Measurements from ENCODE around the gene MOV10L1.
A peak's percentile ranks its signal among the peaks of the same experiment; 100 is the strongest.

MOV10L1 gene

DNA sequence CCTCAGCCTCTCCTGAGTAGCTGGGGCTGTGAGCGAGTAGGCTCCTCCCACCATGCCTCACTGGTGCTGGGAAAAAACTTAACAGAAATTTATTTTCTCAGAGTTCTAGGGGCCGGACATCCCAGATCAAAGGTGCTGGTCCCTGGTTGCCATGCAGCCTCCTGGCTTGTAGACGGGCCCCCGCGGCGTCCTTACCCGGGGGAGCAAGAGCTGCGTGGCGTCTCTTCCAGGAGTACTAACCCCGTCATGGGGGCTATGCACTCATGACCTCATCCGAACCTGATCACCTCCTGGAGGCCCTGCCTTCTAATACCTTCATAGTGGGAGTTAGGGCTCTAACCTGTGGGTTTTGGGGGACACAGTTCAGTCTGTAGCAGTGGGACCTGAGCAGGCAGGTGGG lies 98.5 kb downstream of the MOV10L1 start:
- DNase-seq (ENCODE audit: low read depth, low spot score), result no peak

GRCh38 chr22:50189184-50189848 lies 99.5 kb downstream of the MOV10L1 start:
- no peak for DNase-seq (ENCODE audit: low read depth, low spot score)

GRCh38 chr22:50189849-50190181 lies 100.0 kb downstream of the MOV10L1 start:
- DNase-seq (ENCODE audit: low read depth, low spot score), result no peak

DNA sequence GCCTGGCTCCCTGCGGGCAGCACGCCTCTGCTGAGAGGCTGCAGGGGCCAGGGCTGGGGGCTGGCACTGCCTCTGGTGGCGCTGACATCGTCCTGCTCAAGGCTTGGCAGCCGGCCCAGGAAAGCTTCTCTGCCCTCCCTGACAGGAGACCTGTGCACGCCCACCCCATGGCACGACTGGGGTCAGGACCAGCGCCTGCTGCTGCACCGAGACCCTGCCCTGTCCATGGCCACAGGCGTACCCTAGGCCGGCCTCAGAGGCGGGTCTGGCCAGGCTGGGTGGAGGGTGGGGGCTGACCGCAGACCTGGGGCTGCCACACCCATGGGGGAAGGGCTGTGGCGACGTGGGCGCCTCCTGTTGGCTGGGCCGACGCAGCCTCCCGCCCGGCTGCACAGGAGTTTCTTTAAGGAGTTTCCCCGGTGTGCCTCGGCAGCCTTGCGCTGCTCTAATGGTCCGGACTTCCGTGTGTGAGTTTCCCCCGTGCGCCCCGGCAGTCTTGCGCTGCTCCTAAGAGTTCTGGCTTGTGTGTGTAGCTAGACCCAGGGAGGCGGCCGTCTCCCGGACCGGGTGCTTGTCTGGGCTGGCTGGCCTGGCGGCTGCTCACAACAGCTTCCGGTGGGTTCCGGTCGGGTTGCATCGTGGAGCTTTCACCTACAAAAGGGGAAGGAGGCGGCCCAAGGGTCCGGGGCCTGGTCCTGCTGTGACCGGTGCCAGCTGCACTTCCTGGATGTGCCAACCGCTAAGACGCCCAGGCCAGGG lies 100.6 kb downstream of the MOV10L1 start:
- peak; percentile 53 for DNase-seq (ENCODE audit: low read depth, low spot score)

DNA sequence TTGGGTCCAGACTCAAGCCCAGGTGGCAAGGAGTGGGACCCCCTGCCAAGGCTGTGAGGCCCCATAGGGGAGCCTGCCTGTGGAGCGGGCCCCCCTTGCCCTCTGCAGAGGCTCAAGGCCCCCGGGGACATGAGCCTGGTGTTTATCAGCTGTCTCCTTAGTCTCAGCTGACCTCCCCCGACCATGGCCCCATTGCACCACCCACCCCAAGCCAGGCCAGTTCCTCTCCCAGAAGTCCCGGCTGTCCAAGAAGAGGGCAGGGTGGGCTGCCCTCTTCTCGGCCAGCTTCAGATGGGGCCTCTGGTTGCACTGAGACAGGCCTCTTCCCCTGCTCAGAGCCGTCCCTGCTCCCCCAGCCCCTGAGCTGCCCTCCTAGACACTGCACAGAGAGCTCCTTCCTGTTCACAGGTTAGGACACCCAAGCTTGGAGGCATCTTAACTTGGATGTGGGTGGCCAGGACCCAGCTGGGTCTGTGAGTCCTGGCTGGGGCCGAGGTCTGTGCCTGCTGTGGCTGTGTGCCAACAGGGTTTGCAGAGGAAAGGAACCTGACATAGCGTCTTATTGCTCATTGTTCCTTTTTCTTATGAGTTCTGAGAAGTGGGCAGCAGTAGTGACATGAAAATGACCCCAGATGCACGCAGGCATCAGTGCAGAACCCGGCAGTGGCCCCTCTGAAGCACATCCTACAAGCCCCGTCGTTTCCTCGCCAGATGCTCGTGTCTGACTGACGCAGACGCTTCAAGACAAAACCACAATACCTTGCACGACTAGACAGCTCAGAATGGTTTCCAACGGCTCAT lies 101.3 kb downstream of the MOV10L1 start:
- DNase-seq (ENCODE audit: low read depth, low spot score), result peak; percentile 59

DNA sequence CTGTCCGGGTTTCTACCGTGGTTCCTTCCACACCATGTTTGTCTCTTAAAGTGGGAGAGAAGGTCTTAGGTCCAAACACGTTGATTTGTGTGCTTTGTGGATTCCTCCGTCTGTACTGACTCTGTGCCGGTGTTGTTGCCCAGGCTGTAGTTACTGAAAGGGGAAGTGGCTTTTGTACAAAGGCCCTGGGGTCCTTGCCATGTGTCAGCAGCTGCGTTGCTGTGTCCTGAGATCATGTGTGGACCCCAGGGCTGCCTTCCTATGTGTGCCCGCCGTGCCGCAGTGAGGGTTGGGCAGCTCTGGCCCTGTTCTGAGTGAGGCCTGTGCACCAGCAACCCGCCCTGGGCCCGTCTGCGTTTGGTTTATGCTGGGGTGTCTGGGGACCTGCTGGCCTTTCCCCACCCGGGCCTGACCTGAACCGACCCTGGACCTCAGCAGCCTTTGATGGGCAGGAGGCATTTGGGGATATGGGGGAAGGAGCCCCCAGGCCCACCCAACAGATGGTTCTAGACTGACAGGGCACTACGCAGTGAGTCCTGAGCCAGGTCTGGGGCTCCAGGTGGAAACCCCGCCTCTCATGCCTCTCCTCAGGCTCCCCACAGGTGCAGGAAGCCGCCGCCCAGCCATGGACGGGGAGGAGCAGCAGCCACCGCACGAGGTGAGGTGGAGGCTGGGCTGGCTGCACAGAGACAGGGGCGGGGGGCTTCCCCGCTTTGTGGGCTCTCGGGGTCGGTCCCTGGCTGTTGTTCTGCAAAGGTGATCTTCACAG lies 102.8 kb downstream of the MOV10L1 start:
- no peak for DNase-seq (ENCODE audit: low read depth, low spot score)

GRCh38 chr22:50193621-50194020 lies 103.8 kb downstream of the MOV10L1 start:
- DNase-seq (ENCODE audit: low read depth, low spot score), result no peak

DNA sequence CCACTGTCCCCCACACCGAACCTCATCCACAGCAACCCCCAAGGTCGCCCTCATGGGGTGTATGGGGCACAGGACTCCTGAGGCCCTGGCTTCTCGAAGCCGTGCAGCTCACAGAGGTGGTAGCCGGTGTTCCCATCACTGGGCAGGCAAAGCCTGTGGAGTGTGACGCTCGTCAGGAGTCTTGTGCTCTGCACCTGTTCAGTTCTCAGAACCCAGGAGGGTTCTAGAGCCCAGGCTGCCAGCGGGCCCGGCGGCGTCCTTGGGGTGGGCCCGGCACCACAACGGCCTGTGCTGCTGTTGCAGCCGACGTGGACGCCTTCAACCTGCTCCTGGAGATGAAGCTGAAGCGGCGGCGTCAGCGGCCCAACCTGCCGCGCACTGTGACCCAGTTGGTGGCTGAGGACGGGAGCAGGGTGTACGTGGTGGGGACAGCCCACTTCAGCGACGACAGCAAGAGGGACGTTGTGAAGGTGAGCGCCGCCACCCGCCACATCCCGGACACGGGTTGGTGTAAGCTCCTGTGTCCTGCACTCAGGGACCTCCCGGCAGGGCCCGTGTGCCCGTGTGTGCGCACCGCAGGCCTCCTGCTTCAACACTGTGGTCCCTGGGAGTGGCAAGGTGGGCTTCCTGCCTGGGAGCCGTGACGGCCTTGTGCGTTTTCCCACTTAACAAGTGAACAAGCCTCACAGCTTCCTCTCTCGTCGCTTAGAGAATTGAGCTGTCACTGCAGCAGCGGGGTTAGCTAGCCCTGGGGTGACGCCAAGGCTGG lies 104.4 kb downstream of the MOV10L1 start:
- DNase-seq (ENCODE audit: low read depth, low spot score), result no peak

DNA sequence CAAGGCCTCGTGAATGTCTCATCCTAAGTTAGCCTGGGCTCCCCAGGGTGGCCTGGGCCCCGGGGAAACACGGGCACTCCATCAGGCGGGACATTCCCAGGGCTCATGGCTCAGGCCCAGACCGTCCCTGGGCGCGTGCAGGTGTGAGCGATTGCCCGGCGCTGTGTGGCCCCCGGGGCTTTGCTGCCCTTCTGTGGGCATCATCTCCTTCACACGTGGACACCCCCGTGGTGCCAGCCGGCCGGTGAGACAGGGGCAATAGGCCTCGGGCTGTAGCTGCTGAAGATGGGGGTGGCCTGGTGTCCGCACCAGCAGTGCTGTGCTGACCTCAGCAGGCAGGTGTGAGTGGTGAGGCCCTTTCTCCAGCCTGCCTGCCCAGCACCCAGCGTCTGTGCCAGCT lies 106.5 kb downstream of the MOV10L1 start:
- no peak for DNase-seq (ENCODE audit: low read depth, low spot score)

GRCh38 chr22:50197000-50197800 lies 107.4 kb downstream of the MOV10L1 start:
- DNase-seq (ENCODE audit: low read depth, low spot score), result no peak

DNA sequence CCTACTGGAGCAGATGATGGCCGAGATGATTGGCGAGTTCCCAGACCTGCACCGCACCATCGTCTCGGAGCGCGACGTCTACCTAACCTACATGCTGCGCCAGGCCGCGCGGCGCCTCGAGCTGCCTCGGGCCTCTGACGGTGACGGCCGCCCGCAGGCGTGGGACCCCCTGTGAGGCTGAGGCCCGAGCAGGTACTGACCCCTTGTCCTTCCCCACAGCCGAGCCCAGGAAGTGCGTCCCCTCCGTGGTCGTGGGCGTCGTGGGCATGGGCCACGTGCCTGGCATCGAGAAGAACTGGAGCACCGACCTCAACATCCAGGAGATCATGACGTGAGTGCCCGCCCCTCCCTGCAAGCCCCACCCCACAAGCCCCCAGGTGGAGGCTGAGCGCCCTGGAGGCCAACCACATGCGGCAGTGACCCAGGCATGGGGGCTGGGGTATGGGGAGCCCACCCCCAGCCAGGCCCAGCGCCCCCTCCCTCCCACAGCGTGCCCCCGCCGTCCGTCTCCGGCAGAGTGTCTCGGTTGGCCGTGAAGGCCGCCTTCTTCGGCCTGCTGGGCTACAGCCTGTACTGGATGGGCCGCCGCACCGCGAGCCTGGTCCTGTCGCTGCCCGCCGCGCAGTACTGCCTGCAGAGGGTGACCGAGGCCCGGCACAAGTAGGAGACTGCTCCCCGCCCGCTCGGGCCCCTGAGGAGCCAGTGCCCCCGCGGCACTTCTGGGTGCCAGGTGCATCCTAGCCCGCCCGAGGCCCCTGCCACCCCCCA lies 108.2 kb downstream of the MOV10L1 start:
- no peak for DNase-seq (ENCODE audit: low read depth, low spot score)

DNA sequence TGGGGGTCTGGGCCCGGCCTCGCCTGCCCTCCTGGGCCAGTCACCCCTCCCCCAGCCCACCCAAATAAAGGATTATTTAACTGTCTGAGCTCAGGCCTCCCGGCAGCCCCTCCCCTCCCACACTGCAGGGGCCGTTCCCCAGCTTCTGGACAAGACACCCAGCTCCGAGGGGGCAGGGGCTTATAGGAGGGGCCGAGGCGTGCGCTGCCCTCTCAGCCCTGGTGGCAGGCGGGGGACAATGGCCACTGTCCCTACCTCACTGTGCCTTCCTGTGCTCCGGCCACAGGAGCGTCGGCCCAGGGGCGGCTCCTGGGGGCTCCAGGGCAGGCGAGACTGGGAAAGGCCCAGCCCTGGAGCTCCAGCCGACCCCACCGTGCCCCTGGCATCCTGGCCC lies 108.8 kb downstream of the MOV10L1 start:
- DNase-seq (ENCODE audit: low read depth, low spot score), result no peak

- no peak for DNase-seq (ENCODE audit: low read depth, low spot score)
These were observed 109.5 kb downstream of the MOV10L1 start for GRCh38 chr22:50199251-50199721.

- no peak for DNase-seq (ENCODE audit: low read depth, low spot score)
These were observed 110.1 kb downstream of the MOV10L1 start for GRCh38 chr22:50199829-50200460.

GRCh38 chr22:50200461-50201190 lies 110.8 kb downstream of the MOV10L1 start, which contains the start of gene SELENOO:
Gene SELENOO (plus strand): TSS chr22:50201011. CDS start chr22:50201037, 26 bp downstream.
- DNase-seq (ENCODE audit: low read depth, low spot score), result peak; percentile 81

DNA sequence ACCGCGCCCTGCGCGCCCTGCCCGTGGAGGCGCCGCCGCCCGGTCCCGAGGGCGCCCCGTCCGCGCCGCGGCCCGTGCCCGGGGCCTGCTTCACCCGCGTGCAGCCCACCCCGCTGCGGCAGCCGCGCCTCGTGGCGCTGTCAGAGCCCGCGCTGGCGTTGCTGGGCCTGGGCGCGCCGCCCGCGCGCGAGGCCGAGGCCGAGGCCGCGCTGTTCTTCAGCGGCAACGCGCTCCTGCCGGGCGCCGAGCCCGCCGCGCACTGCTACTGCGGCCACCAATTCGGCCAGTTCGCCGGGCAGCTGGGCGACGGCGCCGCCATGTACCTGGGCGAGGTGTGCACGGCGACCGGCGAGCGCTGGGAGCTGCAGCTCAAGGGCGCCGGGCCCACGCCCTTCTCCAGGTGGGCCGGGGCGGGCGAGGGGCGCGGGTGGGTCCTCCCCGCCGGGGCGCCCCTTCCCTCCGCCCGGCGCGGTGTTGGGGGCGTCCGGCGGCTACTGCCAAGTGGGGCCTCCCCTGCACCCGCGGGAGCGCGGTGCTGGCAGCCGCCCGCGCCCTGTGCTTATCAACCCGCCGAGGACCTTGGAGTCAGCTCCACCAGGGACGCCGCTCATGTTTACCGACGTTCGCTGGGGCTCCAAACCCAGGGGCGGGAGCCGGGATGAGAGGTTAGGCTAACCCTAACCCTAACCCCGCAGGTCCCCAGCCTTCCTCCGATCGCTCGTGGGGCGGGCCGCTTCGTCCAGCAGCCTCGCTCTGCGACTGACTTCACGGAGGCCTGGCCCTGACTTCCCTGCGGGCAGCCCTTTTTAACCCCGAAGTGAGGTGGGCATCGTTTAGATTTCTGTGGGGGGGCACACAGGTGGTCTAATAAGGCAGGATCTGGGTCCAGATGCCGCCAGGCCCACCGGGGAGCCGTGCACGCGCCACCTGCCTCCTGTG lies 111.7 kb downstream of the MOV10L1 start:
- DNase-seq (ENCODE audit: low read depth, low spot score), result no peak

- no peak for DNase-seq (ENCODE audit: low read depth, low spot score)
These were observed 112.4 kb downstream of the MOV10L1 start for GRCh38 chr22:50202130-50202666.
